Breast epithelium (tissue), 4 donors: ENCODE data around the gene MUC5AC. TPM values are rescaled to one million over a fixed set of nuclear protein-coding genes. Genes with fewer than 3 reads are reported as not detected.
"Not testable (repeated sequence)": the region's sequence is repeated elsewhere in the genome, so short reads cannot be mapped to it uniquely, and the experiment has no call there.

ENCODE experiments used
- DNase-seq, 2 donors: peaks; one replicate each; pipeline ENCODE4 v3.0.0-alpha.2; 2019; ENCODE audit warnings: low spot score in 2 of 2
- H3K27ac ChIP-seq, 2 donors: fragments of 200-600 bp; sonication (generic) in 1 of 2; one replicate each; pipeline ENCODE4 v1.5.1; 2016 to 2019; ENCODE audit warnings: mild to moderate bottlenecking in 1 of 2
- H3K27me3 ChIP-seq, 2 donors: fragments of 200-600 bp; sonication (generic) in 1 of 2; one replicate each; pipeline versions ENCODE4 v1.5.1 to v1.6.0; 2017 to 2019; ENCODE audit warnings: control low read depth in 1 of 2, mild to moderate bottlenecking in 1 of 2
- H3K36me3 ChIP-seq: fragments of 200-600 bp; one replicate; pipeline ENCODE4 v1.5.1; 2019
- H3K4me1 ChIP-seq, 2 donors: fragments of 200-600 bp; sonication (generic); one replicate each; pipeline ENCODE4 v1.5.1; 2016 to 2019; ENCODE audit warnings: control low read depth in 1 of 2
- H3K4me3 ChIP-seq, 3 donors: fragments of 200-600 bp; sonication (generic); 1 replicate in 2 of 3; 2 replicates in 1 of 3; pipeline ENCODE4 v1.5.1; 2016 to 2019; ENCODE audit warnings: mild to moderate bottlenecking in 3 of 3, moderate library complexity in 2 of 3
- H3K9me3 ChIP-seq, 2 donors: fragments of 200-600 bp; sonication (generic) in 1 of 2; one replicate each; pipeline ENCODE4 v1.5.1; 2016 to 2019; ENCODE audit warnings: control low read depth in 1 of 2
- POLR2A ChIP-seq: fragments of 450-650 bp; IDR thresholded peaks from one replicate; pipeline ENCODE4 v1.6.1; 2016; ENCODE audit warnings: antibody characterized with exemption, mild to moderate bottlenecking, moderate library complexity
- POLR2AphosphoS5 ChIP-seq, 3 donors: sonication (generic); formaldehyde crosslinking; IDR thresholded peaks; one replicate each; pipeline ENCODE4 v1.6.1; 2017; ENCODE audit warnings: antibody characterized with exemption in 3 of 3
- intact Hi-C: fragments of 100-400 bp; cut with DNase I; formaldehyde crosslinking; loops from one replicate; pipeline ENCODE4 v1.15.1; 2023; ENCODE audit warnings: low total_unique reads
- total RNA-seq, 3 donors: library from RNA; depleted of rRNA; stranded (reverse); fragments of >200 nt; gene quantifications; one replicate each; pipeline ENCODE4 v1.1.0, GENCODE V29; 2016
- TF ChIP-seq, protein P1 (sequence below), 3 donors: fragments of 450-650 bp; IDR thresholded peaks; one replicate each; pipeline ENCODE4 v1.5.1; 2016 to 2017; ENCODE audit warnings: antibody characterized with exemption in 3 of 3, mild to moderate bottlenecking in 3 of 3, moderate library complexity in 3 of 3

The MUC5AC gene
- total RNA-seq, 3 donors from 2014 or later: not detected

DNA sequence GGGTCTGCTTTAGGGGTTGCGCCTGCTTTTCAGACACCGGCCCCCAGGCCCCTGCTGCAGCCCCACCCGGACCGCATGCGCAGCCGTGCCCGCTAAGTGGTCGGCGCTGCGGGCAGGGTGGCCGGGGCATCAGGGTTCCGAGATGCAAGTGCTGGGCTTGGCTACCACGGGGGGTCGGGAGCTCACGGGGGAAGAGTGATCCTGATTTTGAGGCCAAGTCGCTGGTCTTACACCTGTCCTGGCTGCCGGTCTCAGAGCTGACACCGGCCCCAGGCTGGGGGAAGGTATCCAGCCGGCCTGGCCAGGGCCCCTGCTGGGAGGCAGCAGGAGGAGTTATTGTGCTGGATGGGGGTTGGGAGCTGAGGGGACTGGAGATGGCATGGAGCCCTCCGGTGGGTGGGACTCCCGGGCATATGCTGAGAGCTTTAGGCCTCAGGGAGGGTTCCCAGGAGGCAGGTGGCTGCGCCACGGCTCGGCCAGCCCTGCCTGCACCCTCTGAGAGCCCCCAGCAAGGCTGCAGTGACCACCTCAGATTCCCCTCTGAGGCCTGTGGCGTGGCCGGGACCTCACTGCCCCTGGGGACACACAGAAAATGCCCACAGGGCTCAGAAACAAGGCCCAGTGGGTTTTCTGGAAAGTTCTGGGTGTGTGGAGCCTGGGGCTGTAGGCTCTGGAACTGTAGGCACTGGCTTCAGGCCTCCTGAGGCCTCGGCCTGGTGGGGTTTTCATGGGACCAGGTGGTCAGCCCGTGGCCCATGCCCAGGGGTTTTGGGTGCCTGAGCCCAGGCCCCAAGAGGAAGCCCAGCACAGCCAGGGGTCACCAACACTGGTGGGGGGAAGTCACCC lies 4.4 kb upstream of the MUC5AC start:
- Histone ChIP-seq H3K27me3 (peaks cover 0 to 15% of the 10 kb centered on the region in 2 donors), H3K4me3 (no peak overlapping the region), H3K9me3 (no peaks in the 10 kb centered on the region), H3K27ac (peak overlapping the region in 1 of 2 donors; percentile 32), H3K4me1 (no peaks in the 10 kb centered on the region), H3K36me3 (no peaks in the 10 kb centered on the region)
- intact Hi-C loops: no loop called here
- TF ChIP-seq POLR2A (no peak), POLR2AphosphoS5 (IDR thresholded peaks at IDR 0.05) (no peak)
- TF ChIP-seq, protein P1, sequence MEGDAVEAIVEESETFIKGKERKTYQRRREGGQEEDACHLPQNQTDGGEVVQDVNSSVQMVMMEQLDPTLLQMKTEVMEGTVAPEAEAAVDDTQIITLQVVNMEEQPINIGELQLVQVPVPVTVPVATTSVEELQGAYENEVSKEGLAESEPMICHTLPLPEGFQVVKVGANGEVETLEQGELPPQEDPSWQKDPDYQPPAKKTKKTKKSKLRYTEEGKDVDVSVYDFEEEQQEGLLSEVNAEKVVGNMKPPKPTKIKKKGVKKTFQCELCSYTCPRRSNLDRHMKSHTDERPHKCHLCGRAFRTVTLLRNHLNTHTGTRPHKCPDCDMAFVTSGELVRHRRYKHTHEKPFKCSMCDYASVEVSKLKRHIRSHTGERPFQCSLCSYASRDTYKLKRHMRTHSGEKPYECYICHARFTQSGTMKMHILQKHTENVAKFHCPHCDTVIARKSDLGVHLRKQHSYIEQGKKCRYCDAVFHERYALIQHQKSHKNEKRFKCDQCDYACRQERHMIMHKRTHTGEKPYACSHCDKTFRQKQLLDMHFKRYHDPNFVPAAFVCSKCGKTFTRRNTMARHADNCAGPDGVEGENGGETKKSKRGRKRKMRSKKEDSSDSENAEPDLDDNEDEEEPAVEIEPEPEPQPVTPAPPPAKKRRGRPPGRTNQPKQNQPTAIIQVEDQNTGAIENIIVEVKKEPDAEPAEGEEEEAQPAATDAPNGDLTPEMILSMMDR (IDR thresholded peaks at IDR 0.05): no peak
- peak in 1 of 2 donors; percentile 42 for DNase-seq

DNA sequence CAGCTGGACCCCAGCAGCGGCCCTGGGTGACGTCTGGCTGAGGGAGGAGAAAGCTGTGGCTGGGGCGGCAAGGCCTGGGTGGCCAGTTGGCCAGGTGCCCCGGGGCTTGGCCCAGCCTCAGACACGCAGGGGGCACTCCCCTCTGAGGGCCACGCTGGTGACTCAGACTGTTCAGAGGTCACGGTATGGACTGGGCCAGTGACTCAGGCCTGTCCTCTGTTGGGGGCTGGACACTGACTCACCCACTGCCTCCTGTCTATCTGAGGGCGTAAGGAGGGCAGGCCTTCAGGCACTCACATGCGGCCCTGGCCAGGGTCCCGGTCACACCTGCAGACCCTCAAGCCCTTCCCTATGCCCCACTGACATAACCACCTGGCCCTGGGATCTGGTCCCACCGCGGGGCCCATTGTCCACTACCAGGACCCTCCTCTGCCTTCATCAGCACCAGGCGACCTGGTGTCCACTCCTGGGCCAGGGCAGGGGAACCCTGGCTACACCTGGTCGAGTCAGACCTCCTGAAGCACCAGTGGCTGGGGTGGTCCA lies 3.7 kb upstream of the MUC5AC start:
- intact Hi-C loops: no loop called here
- Histone ChIP-seq H3K36me3 (no peaks in the 10 kb centered on the region), H3K9me3 (no peaks in the 10 kb centered on the region), H3K4me3 (no peak overlapping the region), H3K27ac (no peak overlapping the region), H3K27me3 (peaks cover 0 to 22% of the 10 kb centered on the region in 2 donors), H3K4me1 (no peaks in the 10 kb centered on the region)
- DNase-seq: peak in 1 of 2 donors; percentile 47
- TF ChIP-seq, protein P1 (IDR thresholded peaks at IDR 0.05): no peak
- no peak for TF ChIP-seq POLR2A
- no peak for TF ChIP-seq POLR2AphosphoS5 (IDR thresholded peaks at IDR 0.05)

DNA sequence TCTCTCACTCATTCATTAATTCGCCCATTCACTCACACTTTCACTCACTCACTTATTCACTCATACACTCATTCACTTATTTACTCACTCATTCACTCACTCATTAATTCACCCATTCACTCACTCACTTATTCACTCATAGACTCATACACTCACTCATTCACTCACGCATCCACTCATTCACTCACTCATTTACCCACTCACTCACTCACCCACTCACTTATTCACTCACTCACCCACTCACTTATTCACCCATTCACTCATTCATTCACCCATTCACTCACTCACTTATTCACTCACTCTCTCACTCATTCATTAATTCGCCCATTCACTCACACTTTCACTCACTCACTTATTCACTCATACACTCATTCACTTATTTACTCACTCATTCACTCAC lies 3.1 kb upstream of the MUC5AC start:
- H3K9me3 ChIP-seq, H3K4me1 ChIP-seq, H3K36me3 ChIP-seq, intact Hi-C loops, H3K27ac ChIP-seq, H3K4me3 ChIP-seq, DNase-seq: not testable (repeated sequence)
- H3K27me3 ChIP-seq: peaks cover 0 to 24% of the 10 kb centered on the region in 2 donors

DNA sequence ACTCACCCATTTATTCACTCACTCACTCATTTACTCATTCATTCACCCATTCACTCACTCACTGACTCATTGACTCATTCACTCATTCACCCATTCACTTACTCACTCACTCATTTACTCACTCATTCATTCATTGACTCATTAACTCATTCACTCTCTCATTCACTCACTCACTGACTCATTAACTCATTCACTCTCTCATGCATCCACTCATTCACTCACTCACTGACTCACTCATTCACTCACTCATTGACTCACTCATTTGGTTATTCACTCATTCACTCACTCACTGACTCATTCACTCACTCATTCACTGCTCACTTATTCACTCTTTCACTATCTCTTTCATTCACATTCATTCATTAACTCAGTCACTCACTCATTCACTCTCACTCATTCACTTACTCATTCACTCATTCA lies 2.5 kb upstream of the MUC5AC start:
- intact Hi-C loops: no loop called here
- Histone ChIP-seq H3K4me1 (no peaks in the 10 kb centered on the region), H3K4me3 (no peak overlapping the region), H3K27ac (no peak overlapping the region), H3K36me3 (no peaks in the 10 kb centered on the region), H3K27me3 (peaks cover 0 to 29% of the 10 kb centered on the region in 2 donors), H3K9me3 (no peaks in the 10 kb centered on the region)
- no peak for TF ChIP-seq POLR2AphosphoS5 (IDR thresholded peaks at IDR 0.05)
- TF ChIP-seq, protein P1 (IDR thresholded peaks at IDR 0.05): no peak
- TF ChIP-seq POLR2A: no peak
- DNase-seq: no peak

DNA sequence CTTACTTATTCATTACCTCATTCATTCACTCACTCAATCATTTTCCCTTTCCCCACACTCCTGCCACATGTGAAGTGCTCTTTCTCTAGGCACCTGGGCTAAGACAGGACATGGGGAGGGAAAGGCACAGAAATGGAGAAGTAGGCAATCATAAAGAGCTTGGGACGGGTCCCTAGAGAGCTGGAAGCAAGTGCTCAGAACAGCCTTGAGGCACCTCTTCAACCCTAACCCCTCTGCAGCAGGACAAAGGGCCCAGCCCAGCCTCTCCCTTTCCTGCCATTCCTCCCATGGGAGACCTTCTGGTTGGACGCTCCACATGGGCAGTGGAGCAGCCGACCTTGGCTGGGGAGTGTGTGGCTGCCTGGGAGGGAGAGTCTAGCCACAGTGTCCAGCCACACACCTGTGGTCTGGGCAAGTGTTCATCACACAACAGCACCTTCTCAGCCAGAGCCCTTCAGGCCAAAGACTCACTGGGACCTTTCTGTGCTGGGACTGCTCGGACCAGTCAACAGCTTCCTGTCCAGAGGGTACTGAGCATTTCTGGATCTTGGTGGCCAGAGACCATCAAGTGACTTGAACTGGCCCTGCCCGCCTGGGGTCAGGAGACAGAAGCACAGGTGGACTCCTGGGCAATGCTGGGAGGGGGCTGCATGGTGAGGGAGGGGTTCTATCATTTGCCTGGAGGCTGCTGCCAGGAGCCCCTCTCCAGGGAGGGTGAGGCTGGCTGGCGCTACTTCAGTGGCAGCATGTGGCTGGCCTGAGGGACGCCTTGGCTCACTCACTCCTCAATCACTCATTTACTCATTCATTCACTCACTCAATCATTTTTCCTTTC lies 1.0 kb upstream of the MUC5AC start:
- no peak overlapping the region for H3K4me3 ChIP-seq
- TF ChIP-seq, protein P1 (IDR thresholded peaks at IDR 0.05): no peak
- H3K27me3 ChIP-seq: peaks cover 0 to 44% of the 10 kb centered on the region in 2 donors
- no peak overlapping the region for H3K27ac ChIP-seq
- H3K36me3 ChIP-seq: no peaks in the 10 kb centered on the region
- no peaks in the 10 kb centered on the region for H3K9me3 ChIP-seq
- DNase-seq: peak in 1 of 2 donors; percentile 45
- no peaks in the 10 kb centered on the region for H3K4me1 ChIP-seq
- intact Hi-C loops: no loop called here
